HG02759 (cell line): Measurements from ENCODE around the gene OLIG3.

ENCODE experiments used
- ATAC-seq: cut with Tn5 transposase; IDR thresholded peaks from one replicate; pipeline ENCODE4 v1.9.1; 2021; ENCODE audit warnings: mild to moderate bottlenecking, moderate library complexity; ENCODE audit not compliant: unreplicated experiment

Gene OLIG3

GRCh38 chr6:137496368-137496767 lies 2.2 kb upstream of the OLIG3 start:
- ATAC-seq = no peak

DNA sequence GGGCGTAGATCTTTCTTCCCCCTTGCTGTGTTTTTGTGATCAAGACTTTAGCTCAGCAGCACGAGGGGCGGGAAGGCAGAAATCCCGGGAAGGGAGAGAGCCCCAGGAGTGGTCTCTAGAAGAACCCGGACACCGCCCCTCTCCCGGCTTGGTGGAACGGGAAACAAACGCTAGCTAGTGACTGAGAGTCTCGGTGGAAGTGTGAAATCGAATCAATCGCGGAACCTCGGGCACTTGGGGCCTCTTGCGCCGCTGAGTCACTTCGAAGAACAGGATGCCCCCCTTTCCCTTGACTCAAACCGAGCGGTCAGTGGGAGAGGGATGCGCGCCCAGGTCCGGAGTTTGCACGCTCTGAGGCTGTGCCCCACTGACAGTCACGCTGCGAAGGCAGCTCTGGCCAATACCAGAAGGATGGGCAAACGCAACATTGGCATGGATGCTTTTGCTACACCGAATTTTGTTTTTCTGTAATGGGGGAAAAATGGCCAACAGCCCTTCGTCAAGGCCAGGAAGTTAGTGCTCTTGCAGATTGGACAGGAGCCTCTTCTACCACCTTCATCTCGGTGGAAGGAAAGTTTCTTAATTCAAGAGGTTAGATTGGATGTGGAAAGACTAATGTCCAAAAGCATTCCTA lies 1.6 kb upstream of the OLIG3 start:
- no peak for ATAC-seq

- no peak for ATAC-seq
Observed at GRCh38 chr6:137494988-137495702, 951 bp upstream of the OLIG3 start.

DNA sequence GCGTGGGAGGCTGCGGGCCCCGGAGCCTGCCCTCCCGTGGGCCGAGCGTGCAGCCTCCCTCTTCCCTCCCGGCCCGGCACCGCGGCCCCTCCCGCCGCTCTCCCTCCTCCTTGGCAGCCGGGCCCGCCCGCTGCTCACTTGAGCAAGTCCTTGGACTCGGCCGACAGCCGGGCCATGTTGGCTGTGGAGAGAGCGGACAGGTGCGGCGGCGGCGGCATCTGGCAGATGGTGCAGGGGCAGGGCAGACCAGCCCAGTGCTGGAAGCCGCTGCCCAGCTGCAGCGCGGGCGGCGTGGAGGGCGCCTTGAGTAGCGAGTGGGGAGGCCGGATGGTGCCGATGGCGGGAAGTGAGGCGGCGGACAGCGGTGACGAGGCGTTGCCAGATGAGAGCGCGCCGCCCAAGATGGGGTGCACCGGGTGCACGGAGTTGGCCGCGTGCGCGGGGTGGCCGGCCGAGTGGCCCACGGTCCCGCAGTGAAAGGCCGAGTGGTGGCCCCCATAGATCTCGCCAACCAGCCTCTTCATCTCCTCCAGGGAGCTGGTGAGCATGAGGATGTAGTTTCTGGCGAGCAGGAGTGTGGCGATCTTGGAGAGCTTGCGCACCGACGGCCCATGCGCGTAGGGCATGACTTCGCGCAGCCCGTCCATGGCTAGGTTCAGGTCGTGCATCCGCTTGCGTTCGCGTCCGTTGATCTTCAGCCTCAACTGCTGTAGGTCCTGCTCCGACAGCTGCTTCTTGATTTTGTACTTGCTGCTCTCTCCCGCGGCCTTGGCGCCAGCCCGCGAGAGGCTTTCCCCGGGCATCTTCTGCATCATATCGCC lies 766 bp downstream of the OLIG3 start:
- no peak for ATAC-seq

DNA sequence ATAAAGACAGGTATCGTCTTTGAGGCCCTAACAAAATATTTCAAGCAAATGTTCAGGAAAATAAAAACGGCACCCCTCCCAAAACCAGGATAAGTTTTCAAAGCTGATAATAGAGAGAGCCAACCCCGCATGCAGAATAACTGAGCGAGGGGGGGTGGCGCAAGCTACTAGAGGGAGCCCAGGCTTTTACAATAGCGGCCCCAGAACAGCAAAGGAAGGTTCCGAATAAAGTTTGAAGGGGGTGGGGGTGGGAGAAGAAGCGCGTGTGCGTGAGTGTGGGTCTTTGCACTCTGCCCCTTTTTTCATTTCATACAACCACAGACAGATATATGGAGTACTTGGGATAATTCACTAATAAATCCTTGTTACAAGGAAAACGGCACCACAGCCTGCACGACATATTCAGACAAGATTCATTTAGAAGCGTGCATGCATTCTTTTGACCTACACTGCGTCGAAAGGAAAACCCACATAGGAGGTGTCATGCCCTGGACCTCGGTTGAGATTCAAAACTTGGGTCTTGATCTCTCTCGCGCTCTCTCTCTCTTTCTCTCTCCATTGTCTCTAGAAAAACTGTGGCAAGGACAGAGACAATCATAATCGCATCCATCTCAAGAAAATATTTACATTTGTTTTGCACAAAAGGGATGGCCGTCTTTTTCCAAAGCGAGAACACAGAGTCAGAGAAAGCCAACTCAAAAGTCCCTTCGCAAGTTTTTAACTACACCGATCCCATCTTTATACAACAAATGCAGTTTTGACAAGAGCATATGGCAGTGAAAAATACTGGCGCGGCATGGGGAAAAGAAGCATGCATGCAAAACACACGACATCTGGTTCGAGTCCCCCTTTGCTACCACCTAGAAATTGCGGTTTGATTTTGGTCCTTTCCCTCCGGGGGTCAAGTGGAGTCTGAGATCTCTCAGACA lies 1.6 kb downstream of the OLIG3 start:
- ATAC-seq = no peak

GRCh38 chr6:137491478-137491877 lies 2.7 kb downstream of the OLIG3 start:
- ATAC-seq = no peak

- no peak for ATAC-seq
Observed at GRCh38 chr6:137490961-137491360, 3.2 kb downstream of the OLIG3 start.

- no peak for ATAC-seq
Observed at GRCh38 chr6:137490006-137490905, 3.9 kb downstream of the OLIG3 start.

DNA sequence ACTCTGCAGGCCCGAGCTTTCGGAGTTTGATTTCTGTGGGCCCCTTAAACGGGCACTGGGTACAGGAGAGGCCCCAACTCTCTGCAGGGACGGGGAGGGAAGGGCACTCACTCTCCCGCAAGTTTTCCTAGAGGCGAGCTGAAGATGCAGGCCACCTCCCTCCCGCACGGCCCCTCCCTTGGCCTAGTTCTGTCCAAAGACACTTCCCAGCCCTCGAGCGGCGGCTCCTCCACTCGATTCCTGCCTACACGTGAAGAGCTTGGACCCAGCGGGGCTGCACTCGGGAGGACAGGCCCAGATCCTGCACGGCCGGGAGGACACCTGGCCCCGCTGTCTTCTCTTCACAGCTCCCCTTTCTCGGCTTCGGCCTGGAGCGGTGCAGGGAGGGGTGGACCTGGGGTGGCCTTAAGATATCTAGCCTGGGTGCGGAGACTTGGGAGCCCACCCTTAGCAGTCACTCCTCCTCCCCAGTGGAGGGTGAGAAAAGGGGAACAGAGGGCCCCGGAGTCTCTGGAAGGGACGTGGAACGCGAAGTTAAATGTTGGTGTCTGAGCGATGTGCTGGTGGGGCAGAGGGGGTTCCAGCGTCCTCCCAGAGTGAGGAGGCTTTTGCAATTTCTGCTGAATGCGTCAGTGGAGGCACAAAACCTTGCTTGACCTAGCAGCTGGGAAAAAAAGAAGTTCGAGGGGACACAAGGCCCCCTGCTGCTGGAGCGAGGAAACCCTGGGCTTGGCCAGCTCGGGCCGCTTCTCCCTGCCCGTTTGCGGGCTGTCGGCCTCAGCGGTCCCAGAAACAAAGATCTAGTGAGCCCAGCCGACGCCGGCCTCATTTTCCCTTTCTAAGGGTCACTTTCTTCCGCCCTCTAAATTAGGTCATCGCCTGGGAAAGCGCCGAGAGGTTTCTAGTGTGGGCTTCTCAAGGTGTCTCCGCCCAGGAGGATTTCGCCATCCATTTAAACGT lies 4.9 kb downstream of the OLIG3 start:
- ATAC-seq = no peak

- ATAC-seq = no peak
Observed at GRCh38 chr6:137488150-137489045, 5.8 kb downstream of the OLIG3 start.

GRCh38 chr6:137487869-137488149 lies 6.4 kb downstream of the OLIG3 start:
- ATAC-seq = no peak

- ATAC-seq = no peak
Observed at GRCh38 chr6:137487181-137487868, 6.9 kb downstream of the OLIG3 start.

DNA sequence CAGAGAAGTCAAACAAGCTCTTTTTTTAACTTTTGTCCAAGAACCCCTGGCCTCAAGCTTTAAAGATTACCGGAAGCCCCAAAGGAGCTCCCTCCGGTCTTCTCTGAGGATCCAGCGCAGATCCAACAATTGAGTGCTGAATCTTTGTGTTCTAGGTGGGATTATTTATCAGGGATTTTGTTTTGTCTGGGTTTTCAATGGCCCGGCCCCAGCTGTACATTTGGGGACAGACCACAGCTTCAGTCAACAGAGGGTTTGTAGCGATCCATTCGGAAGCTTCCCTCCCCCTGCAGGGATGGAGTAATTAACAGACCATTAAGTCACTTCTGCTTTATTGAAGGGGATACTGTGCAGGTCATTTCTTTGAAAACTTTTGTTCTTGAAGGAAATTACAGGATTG lies 7.8 kb downstream of the OLIG3 start:
- ATAC-seq = no peak

GRCh38 chr6:137480431-137480830 lies 13.8 kb downstream of the OLIG3 start:
- no peak for ATAC-seq

DNA sequence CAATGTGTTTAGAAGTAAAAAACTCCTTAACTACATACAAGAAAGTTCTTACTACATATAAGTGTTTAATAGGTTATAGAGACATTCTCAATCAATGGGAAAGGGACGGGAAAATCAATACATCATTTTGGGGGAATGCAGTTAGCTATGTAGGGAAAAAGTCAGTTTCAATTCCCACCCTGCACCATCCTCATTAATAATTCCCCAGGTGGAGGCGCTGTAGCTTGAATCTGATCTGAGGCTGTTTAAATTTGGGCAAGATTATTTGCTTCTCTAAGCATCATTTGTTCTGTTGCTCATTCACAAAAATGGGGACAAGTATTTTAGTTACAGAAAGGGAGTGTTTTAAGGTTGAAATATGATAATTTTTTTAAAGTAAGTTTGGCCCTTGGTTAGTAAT lies 19.1 kb downstream of the OLIG3 start:
- ATAC-seq = no peak

DNA sequence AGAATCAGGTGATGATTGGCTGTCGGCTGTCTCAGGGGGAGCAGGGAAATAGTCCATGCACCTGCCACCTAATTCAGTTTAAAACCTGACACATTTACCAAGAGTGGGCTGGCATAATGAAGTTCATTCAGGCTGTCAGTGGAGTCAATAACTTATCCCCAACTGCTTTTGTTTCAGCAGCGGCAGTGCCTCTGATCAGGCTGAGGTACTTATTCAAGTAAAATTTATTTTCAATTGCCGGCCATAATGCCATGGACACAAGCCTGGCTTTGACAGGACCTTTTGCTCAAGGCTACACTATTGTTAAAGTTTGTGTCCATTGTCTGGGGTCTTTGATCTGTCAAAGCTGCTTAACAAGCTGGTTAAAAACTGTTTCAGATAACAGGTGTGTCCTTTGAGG lies 20.6 kb downstream of the OLIG3 start:
- no peak for ATAC-seq

- no peak for ATAC-seq
Observed at GRCh38 chr6:137472641-137473137, 21.5 kb downstream of the OLIG3 start.
